Brain microvascular endothelial cell (primary cell): ENCODE data around the gene TSNAXIP1.
A peak's percentile ranks its signal among the peaks of the same experiment; 100 is the strongest.

Experiments
- DNase-seq: peaks from one replicate; pipeline ENCODE4 v3.0.0-alpha.2; 2020
- H3K27ac ChIP-seq: fragments of 250-450 bp; sonication (Bioruptor Pico); 2 replicates; pipeline ENCODE4 v1.5.1; 2020; ENCODE audit warnings: mild to moderate bottlenecking, moderate library complexity
- H3K27me3 ChIP-seq: fragments of 250-450 bp; sonication (Bioruptor Pico); replicated peaks from 2 replicates; pipeline ENCODE4 v1.5.1; 2020; ENCODE audit warnings: mild to moderate bottlenecking
- H3K36me3 ChIP-seq: fragments of 250-450 bp; sonication (Bioruptor Pico); replicated peaks from 2 replicates; pipeline ENCODE4 v1.5.1; 2020; ENCODE audit warnings: mild to moderate bottlenecking
- H3K4me3 ChIP-seq: 2 replicates; pipeline ENCODE4 v1.5.1; 2011; ENCODE audit warnings: low read depth, mild to moderate bottlenecking, control low read depth, low read length, moderate library complexity
- CTCF ChIP-seq: IDR thresholded peaks from 2 replicates; pipeline ENCODE4 v1.5.1; 2011; ENCODE audit warnings: low read depth, mild to moderate bottlenecking, moderate library complexity, low read length, control low read depth, inconsistent platforms; ENCODE audit errors: missing control alignments
- in situ Hi-C: cut with HindIII; loops from 2 replicates; pipeline ENCODE4 v1.10.0; 2017; ENCODE audit warnings: low sequenced_read_pairs, low pct_ligation_motif_present

Gene TSNAXIP1

GRCh38 chr16:67820608-67821259 lies 14.0 kb downstream of the TSNAXIP1 start:
- DNase-seq = no peak
- no peaks in the 10 kb centered on the region for H3K27me3 ChIP-seq
- H3K27ac ChIP-seq = no peak overlapping the region
- TF ChIP-seq CTCF = no peak
- H3K4me3 ChIP-seq = no peak overlapping the region
- no peaks in the 10 kb centered on the region for H3K36me3 ChIP-seq
- in situ Hi-C loops = loop anchor here (25.0 kb wide), 1 partner anchor 92 kb away; no protein-coding TSS in a partner anchor

- Histone ChIP-seq H3K27ac (no peak overlapping the region), H3K27me3 (no peaks in the 10 kb centered on the region), H3K36me3 (peaks cover 7% of the 10 kb centered on the region), H3K4me3 (no peak overlapping the region)
- no peak for TF ChIP-seq CTCF
- DNase-seq = peak; percentile 25
- in situ Hi-C loops = loop anchor here (25.0 kb wide), 1 partner anchor 90 kb away; no protein-coding TSS in a partner anchor
These were observed 15.8 kb downstream of the TSNAXIP1 start for GRCh38 chr16:67822511-67822910.

GRCh38 chr16:67825119-67825518 lies 18.4 kb downstream of the TSNAXIP1 start:
- TF ChIP-seq CTCF = no peak
- Histone ChIP-seq H3K4me3 (no peak overlapping the region), H3K27me3 (no peaks in the 10 kb centered on the region), H3K27ac (no peak overlapping the region), H3K36me3 (peaks cover 32% of the 10 kb centered on the region)
- no peak for DNase-seq
- in situ Hi-C loops = no loop called here

GRCh38 chr16:67825906-67826305 lies 19.2 kb downstream of the TSNAXIP1 start:
- in situ Hi-C loops = no loop called here
- H3K36me3 ChIP-seq = peaks cover 38% of the 10 kb centered on the region
- no peak for TF ChIP-seq CTCF

GRCh38 chr16:67828651-67829050 lies 22.0 kb downstream of the TSNAXIP1 start:
- H3K27me3 ChIP-seq = no peaks in the 10 kb centered on the region
- in situ Hi-C loops = no loop called here
- no peak overlapping the region for H3K27ac ChIP-seq
- no peak overlapping the region for H3K4me3 ChIP-seq
- H3K36me3 ChIP-seq = peaks cover 52% of the 10 kb centered on the region
- TF ChIP-seq CTCF = no peak
- no peak for DNase-seq

More at GRCh38 chr16:67825906-67826305, 19.2 kb downstream of the TSNAXIP1 start:
- H3K27me3 ChIP-seq = no peaks in the 10 kb centered on the region
- no peak overlapping the region for H3K27ac ChIP-seq
- DNase-seq = no peak
- no peak overlapping the region for H3K4me3 ChIP-seq

- Histone ChIP-seq H3K27me3 (no peaks in the 10 kb centered on the region), H3K36me3 (peaks cover 39% of the 10 kb centered on the region), H3K4me3 (peak overlapping the region; percentile 73), H3K27ac (peak overlapping the region; percentile 69)
- peak; percentile 60 for DNase-seq
- TF ChIP-seq CTCF = no peak
- in situ Hi-C loops = no loop called here
These were observed 26.3 kb downstream of the TSNAXIP1 start for GRCh38 chr16:67833030-67833414.
